SU-DHL-6 (cell line): Measurements from ENCODE around the gene MS4A1.
"Not testable (repeated sequence)": the region's sequence is repeated elsewhere in the genome, so short reads cannot be mapped to it uniquely, and the experiment has no call there.

ENCODE experiments used
- H2AFZ ChIP-seq: fragments of 200-600 bp; sonication (generic); 2 replicates; pipeline ENCODE4 v1.6.1; 2014; ENCODE audit warnings: low read depth, mild to moderate bottlenecking, moderate library complexity, mixed read lengths, antibody characterized with exemption, low read length; ENCODE audit not compliant: severe bottlenecking
- H3F3A ChIP-seq: fragments of 200-600 bp; shearing (Covaris generic); 2 replicates; pipeline ENCODE4 v1.6.0; 2016; ENCODE audit warnings: antibody characterized with exemption, mild to moderate bottlenecking; ENCODE audit not compliant: insufficient read depth
- H3K27ac ChIP-seq: fragments of 200-600 bp; sonication (generic); 2 replicates; pipeline ENCODE4 v1.5.1; 2016; ENCODE audit warnings: low read depth, mild to moderate bottlenecking, low read length, moderate library complexity, mixed read lengths
- H3K27me3 ChIP-seq: fragments of 200-600 bp; sonication (generic), shearing (Covaris generic); 2 replicates; pipeline ENCODE4 v1.6.0; 2014; ENCODE audit warnings: mild to moderate bottlenecking, low read length
- H3K36me3 ChIP-seq: fragments of 200-600 bp; sonication (generic); 2 replicates; pipeline ENCODE4 v1.6.1; 2014; ENCODE audit warnings: mild to moderate bottlenecking, low read length, mixed read lengths
- H3K4me2 ChIP-seq: fragments of 300-600, 200-600 bp; shearing (Covaris generic), sonication (generic); 2 replicates; pipeline ENCODE4 v1.6.0; 2014; ENCODE audit warnings: low read length, low read depth, mild to moderate bottlenecking; ENCODE audit not compliant: poor library complexity, severe bottlenecking
- H3K4me3 ChIP-seq: fragments of 200-600 bp; sonication (generic); 2 replicates; pipeline ENCODE4 v1.5.1; 2014; ENCODE audit warnings: antibody characterized with exemption, low read length, mild to moderate bottlenecking, mixed read lengths; ENCODE audit not compliant: insufficient read depth, poor library complexity, severe bottlenecking
- H3K79me2 ChIP-seq: fragments of 200-600 bp; sonication (generic); 2 replicates; pipeline ENCODE4 v1.6.1; 2014; ENCODE audit warnings: mild to moderate bottlenecking, low read length, moderate library complexity; ENCODE audit not compliant: insufficient read depth
- H3K9ac ChIP-seq: fragments of 200-600 bp; sonication (generic); 2 replicates; pipeline ENCODE4 v1.7.0; 2014; ENCODE audit warnings: mild to moderate bottlenecking, low read length
- H3K9me2 ChIP-seq: fragments of 200-600 bp; sonication (generic); replicated peaks from 2 replicates; pipeline ENCODE4 v1.6.1; 2014; ENCODE audit warnings: low read length; ENCODE audit not compliant: insufficient read depth
- H3K9me3 ChIP-seq: fragments of 200-600 bp; sonication (generic); 2 replicates; pipeline ENCODE4 v1.6.1; 2014; ENCODE audit warnings: low read length, mixed read lengths; ENCODE audit not compliant: insufficient read depth
- H4K20me1 ChIP-seq: fragments of 200-600 bp; sonication (generic); 2 replicates; pipeline ENCODE4 v1.6.1; 2014; ENCODE audit warnings: low read depth, mild to moderate bottlenecking, antibody characterized with exemption, low read length, moderate library complexity, mixed read lengths
- CTCF ChIP-seq: fragments of 200-600 bp; sonication (generic); IDR thresholded peaks from one replicate; pipeline ENCODE4 v1.5.1; 2017; ENCODE audit warnings: antibody characterized with exemption, mild to moderate bottlenecking, low read length, moderate library complexity; ENCODE audit not compliant: insufficient read depth, poor library complexity, severe bottlenecking
- EZH2phosphoT487 ChIP-seq: fragments of 200-600 bp; sonication (generic), shearing (Covaris generic); conservative IDR thresholded peaks from 2 replicates; pipeline ENCODE4 v1.6.1; 2018; ENCODE audit warnings: mild to moderate bottlenecking, antibody characterized with exemption, low read length, moderate library complexity, mixed read lengths

The MS4A1 gene

DNA sequence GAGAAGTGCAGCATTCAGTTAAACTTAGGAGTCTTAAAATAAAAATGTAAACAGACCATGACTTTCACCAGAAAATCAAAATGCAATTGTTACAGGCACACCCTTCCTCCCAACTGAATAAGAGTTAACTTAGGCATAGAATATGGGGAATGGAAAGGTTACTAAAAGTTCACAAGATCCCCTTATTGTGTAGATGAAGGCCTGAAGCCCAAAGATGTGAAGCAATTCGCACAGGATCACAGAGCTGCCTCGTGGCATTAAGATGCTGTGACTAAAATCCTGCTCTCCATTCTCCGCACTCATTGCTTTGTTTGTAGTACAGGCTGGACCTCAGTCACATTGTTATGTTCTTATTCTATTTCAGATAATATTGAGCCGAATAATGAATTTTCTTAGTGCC, 22.2 kb upstream of the MS4A1 start:
- Histone ChIP-seq H3K9me2 (no peaks in the 10 kb centered on the region), H2AFZ (no peak overlapping the region), H3K79me2 (no peaks in the 10 kb centered on the region), H3K4me3 (no peak overlapping the region), H3K36me3 (no peaks in the 10 kb centered on the region), H3K27ac (no peak overlapping the region), H3K9ac (no peak overlapping the region), H3K4me2 (no peak overlapping the region), H3F3A (no peaks in the 10 kb centered on the region), H4K20me1 (no peaks in the 10 kb centered on the region), H3K9me3 (no peaks in the 10 kb centered on the region), H3K27me3 (no peaks in the 10 kb centered on the region)
- no peak for TF ChIP-seq CTCF
- TF ChIP-seq EZH2phosphoT487 = no peak

GRCh38 chr11:60447070-60447469, 8.6 kb upstream of the MS4A1 start:
- Histone ChIP-seq H3K36me3 (no peaks in the 10 kb centered on the region), H3F3A (peaks cover 42% of the 10 kb centered on the region), H3K27me3 (no peaks in the 10 kb centered on the region), H4K20me1 (no peaks in the 10 kb centered on the region), H3K9ac (peak overlapping the region; percentile 70), H3K4me2 (peak overlapping the region; percentile 99), H3K9me3 (no peaks in the 10 kb centered on the region), H3K27ac (peak overlapping the region; percentile 86), H2AFZ (no peak overlapping the region), H3K4me3 (peak overlapping the region; percentile 37), H3K79me2 (no peaks in the 10 kb centered on the region), H3K9me2 (no peaks in the 10 kb centered on the region)
- TF ChIP-seq EZH2phosphoT487 = no peak
- no peak for TF ChIP-seq CTCF

DNA sequence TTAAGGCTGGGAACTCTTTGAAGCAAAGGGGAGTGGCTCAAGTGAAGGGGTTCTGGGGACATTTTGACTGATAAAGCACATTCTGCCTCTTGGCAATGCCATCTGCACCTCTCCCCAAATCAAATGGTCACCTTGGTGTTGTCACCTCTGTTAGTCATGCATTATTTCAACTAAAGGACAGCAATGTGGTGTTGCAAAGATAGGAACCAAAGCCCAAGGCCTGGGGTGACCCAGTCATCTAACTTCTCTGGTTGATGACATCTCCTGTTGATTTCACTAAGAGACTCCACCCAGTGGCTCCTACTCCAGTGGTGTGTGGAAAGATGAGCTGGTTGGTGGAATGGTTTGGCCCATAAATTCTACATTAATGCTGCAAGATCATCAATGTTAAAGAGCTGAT, 7.8 kb upstream of the MS4A1 start:
- no peaks in the 10 kb centered on the region for H3K9me2 ChIP-seq

GRCh38 chr11:60451185-60451584, 4.5 kb upstream of the MS4A1 start:
- H2AFZ ChIP-seq, H3K9me3 ChIP-seq, H3K79me2 ChIP-seq, H3K27ac ChIP-seq, H3K9me2 ChIP-seq, H3K4me2 ChIP-seq, H3K36me3 ChIP-seq, H3K9ac ChIP-seq, H4K20me1 ChIP-seq, H3K27me3 ChIP-seq, H3K4me3 ChIP-seq: not testable (repeated sequence)
- peaks cover 47% of the 10 kb centered on the region for H3F3A ChIP-seq

More for the DNA sequence above, 7.8 kb upstream of the MS4A1 start:
- Histone ChIP-seq H3F3A (peaks cover 34% of the 10 kb centered on the region), H3K27me3 (no peaks in the 10 kb centered on the region), H3K27ac (peak overlapping the region; percentile 86; the same call in 1 of the 2 replicates), H3K9me3 (no peaks in the 10 kb centered on the region), H3K4me2 (peak overlapping the region; percentile 99), H4K20me1 (no peaks in the 10 kb centered on the region), H3K4me3 (no peak overlapping the region), H3K36me3 (no peaks in the 10 kb centered on the region), H2AFZ (no peak overlapping the region), H3K79me2 (no peaks in the 10 kb centered on the region), H3K9ac (no peak overlapping the region)
- TF ChIP-seq CTCF (no peak), EZH2phosphoT487 (no peak)
